Measurements from ENCODE around the gene UBL5. TPM values are rescaled to one million over a fixed set of nuclear protein-coding genes. Genes with fewer than 3 reads are reported as not detected.
"Not testable (repeated sequence)": the region's sequence is repeated elsewhere in the genome, so short reads cannot be mapped to it uniquely, and the experiment has no call there.

Gene UBL5
- 233 and 234 TPM in 2 replicates for total RNA-seq (2022)
- Bru-seq, nascent RNA = percentile 72 among the genes with signal in this experiment
- BruChase-seq, experiment 1, labeled RNA remaining after a 6-hour chase = percentile 91 among the genes with signal in this experiment
- BruChase-seq, experiment 2, labeled RNA remaining after a 2-hour chase = percentile 89 among the genes with signal in this experiment
- long read RNA-seq, transcript UBL5-202 (5 exons, 432 nt) = major isoform, 273 of 336 reads
- long read RNA-seq, transcript UBL5-201 (5 exons, 513 nt) = minor isoform, 34 of 336 reads
- long read RNA-seq, partial matches to known transcripts = 16 of 336 reads
- long read RNA-seq, other reads (novel, unspliced or antisense) = 12 of 336 reads

DNA sequence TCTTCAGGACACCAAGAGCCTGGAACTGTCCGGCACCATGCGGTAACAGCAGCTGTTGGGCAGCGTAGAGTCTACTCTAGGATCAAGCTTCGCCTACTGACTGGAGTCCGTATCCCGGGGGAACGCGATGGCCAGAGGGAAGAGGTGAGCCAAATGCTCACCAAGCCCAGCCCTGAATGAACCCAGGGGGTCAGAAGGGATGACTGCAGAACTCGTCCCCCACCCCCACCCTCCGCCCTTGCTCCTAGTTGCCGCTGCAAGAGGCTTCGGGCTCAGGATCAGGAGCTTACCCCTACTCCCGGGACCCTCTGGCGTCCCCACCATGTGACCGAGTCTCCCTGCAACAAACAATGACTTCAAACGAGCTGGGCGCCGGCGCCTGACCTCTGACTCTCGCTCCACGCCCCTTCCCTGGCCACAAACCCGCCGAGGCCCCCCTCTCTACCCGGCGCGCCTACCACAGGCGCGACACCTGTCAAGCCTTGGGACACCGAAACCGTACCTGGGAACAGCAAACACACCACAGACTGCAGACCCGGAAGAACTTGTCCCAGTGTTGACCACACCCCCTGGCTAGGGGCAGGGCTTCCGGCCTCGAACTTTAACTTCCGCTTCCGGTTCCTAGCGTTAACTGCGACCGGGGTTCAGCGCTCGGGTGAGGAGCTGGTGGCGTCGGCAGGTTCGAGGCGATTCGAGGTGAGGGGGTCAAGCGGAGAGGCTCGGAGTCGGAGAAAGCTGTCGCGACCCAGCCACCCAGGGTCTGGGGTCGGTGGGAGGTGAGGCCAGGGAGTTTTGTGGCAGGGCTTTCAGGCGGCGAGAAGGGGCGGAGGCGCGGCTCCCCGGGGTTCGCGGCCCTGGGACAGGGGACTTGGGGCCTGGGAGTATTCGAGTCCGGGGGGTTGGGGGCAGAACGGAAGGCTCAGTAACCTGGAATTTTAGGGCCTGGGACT is at the start of gene UBL5:
UBL5 (plus strand) TSS at position 630 of the 950 bp plus-strand sequence. CDS start 420 bp downstream, outside the sequence.
- TF ChIP-seq, protein P1, sequence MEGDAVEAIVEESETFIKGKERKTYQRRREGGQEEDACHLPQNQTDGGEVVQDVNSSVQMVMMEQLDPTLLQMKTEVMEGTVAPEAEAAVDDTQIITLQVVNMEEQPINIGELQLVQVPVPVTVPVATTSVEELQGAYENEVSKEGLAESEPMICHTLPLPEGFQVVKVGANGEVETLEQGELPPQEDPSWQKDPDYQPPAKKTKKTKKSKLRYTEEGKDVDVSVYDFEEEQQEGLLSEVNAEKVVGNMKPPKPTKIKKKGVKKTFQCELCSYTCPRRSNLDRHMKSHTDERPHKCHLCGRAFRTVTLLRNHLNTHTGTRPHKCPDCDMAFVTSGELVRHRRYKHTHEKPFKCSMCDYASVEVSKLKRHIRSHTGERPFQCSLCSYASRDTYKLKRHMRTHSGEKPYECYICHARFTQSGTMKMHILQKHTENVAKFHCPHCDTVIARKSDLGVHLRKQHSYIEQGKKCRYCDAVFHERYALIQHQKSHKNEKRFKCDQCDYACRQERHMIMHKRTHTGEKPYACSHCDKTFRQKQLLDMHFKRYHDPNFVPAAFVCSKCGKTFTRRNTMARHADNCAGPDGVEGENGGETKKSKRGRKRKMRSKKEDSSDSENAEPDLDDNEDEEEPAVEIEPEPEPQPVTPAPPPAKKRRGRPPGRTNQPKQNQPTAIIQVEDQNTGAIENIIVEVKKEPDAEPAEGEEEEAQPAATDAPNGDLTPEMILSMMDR (IDR thresholded peaks at IDR 0.05; ENCODE audit: unreplicated experiment) = no peak
- CTCF ChIA-PET = interaction anchor here (0.6 kb wide), 2 partner anchors 50 to 1884 kb away, joined by 3 read pairs; partner anchors contain the start of gene TIMM44
- Mint-ChIP-seq H3K36me3 (ENCODE audit: insufficient read depth, unreplicated experiment) (peaks cover 24% of the 10 kb centered on the region), H3K9me3 (ENCODE audit: low read depth, unreplicated experiment) (no peaks in the 10 kb centered on the region), H3K27me3 (ENCODE audit: unreplicated experiment) (no peaks in the 10 kb centered on the region), H3K27ac (ENCODE audit: unreplicated experiment) (peak within 1 kb of the TSS; percentile 89), H3K4me3 (ENCODE audit: low read depth, unreplicated experiment) (peak within 1 kb of the TSS; percentile 95), H3K4me1 (ENCODE audit: low read depth, unreplicated experiment) (peaks cover 9% of the 10 kb centered on the region)
- BruUV-seq (replicated peaks) = TSS peak; percentile 73
- intact Hi-C loops (cut with micrococcal nuclease; ENCODE audit: unreplicated experiment) = no loop called here
- DNase-seq = peak; percentile 85

DNA sequence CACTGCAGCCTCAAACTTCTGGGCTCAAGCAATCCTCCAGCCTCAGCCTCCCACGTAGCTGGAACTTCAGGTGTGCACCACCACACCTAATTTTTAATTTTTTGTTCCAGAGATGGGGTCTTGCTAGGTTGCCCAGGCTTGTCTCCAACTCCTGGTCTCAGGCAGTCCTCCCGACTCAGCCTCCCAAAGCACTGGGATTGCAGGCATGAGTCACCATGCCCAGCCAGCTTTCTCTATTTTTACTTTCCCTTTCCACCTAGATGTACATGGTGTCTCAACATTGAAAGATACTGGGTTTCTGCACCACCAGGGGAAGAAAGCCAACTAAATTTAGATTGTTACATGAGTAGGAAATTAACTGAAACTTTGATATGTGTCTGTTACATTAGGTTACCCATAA is 45.4 kb upstream of the UBL5 start:
- Mint-ChIP-seq H3K27me3 (ENCODE audit: unreplicated experiment) (no peaks in the 10 kb centered on the region), H3K27ac (ENCODE audit: unreplicated experiment) (no peak overlapping the region), H3K4me3 (ENCODE audit: low read depth, unreplicated experiment) (no peak overlapping the region), H3K4me1 (ENCODE audit: low read depth, unreplicated experiment) (peaks cover 24% of the 10 kb centered on the region), H3K9me3 (ENCODE audit: low read depth, unreplicated experiment) (no peaks in the 10 kb centered on the region), H3K36me3 (ENCODE audit: insufficient read depth, unreplicated experiment) (peaks cover 25% of the 10 kb centered on the region)
- intact Hi-C loops (cut with micrococcal nuclease; ENCODE audit: unreplicated experiment) = no loop called here
- TF ChIP-seq, protein P1 (IDR thresholded peaks at IDR 0.05; ENCODE audit: unreplicated experiment) = no peak
- CTCF ChIA-PET = no interaction called here
- no peak for DNase-seq
- no TSS peak for BruUV-seq (replicated peaks)

DNA sequence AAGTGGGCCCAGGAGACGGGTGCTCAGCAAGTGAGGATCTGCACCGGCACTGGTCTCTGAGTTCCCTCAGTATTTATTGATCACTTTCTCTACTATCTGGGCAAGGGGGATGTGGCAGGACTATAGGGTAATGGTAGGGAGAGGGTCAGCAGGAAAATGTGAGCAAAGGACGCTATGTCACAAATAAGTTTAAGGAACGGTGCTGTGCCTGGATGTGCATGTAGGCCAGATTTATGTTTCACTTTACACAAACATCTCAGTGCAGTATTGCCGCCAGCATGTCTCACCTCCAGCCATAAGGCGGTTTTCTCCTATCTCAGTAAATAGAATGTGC is 43.6 kb upstream of the UBL5 start:
- Mint-ChIP-seq H3K4me1 (ENCODE audit: low read depth, unreplicated experiment) (peaks cover 24% of the 10 kb centered on the region), H3K4me3 (ENCODE audit: low read depth, unreplicated experiment) (peak overlapping the region; percentile 82), H3K36me3 (ENCODE audit: insufficient read depth, unreplicated experiment) (peaks cover 25% of the 10 kb centered on the region), H3K27ac (ENCODE audit: unreplicated experiment) (peak overlapping the region; percentile 99)
- H3K27me3 Mint-ChIP-seq (ENCODE audit: unreplicated experiment); DNase-seq; H3K9me3 Mint-ChIP-seq (ENCODE audit: low read depth, unreplicated experiment); BruUV-seq (replicated peaks); intact Hi-C loops (cut with micrococcal nuclease; ENCODE audit: unreplicated experiment); CTCF ChIA-PET: not testable (repeated sequence)

DNA sequence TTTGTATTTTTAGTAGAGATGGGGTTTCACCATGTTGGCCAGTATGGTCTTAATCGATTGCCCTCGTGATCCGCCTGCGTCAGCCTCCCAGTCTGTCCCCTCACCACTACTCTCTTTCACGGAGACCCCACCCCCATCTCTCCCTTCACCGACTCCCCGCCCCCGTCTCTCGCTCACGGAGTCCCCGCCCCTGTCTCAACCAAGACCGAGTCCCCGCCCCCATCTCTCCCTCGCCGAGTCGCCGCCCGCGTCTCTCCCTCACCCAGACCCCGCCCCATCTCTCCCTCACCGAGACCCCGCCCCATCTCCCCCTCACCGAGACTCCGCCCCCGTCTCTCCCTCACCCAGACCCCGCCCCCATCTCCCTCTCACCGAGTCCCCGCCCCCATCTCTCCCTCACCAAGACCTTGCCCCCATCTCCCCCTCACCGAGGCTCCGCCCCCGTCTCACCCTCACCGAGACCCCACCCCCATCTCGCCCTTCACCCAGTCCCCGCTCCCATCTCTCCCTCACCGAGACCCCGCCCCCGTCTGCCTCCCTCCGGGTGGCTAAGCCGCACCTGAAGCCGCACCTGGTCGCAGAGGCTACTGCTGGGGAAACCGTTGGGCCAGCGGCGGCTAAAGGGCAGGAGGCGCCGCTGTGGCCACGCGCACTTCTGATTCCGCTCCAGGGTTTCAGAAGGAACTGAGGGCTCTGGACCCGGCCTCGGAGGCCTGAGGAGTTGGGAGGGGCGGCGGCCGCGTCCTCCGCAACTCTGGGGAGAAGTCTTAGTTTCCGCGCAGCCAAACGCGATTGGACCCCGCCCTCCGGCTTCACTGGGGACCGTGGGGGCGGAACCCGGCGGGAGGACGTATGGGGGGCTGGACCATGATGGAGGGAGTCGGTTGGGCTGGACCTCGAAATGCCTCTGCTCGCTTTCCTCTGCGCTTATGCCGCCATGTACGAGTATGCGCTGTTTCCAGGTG is 42.1 kb upstream of the UBL5 start:
- peaks cover 24% of the 10 kb centered on the region for H3K4me1 Mint-ChIP-seq (ENCODE audit: low read depth, unreplicated experiment)
- TF ChIP-seq, protein P1 (IDR thresholded peaks at IDR 0.05; ENCODE audit: unreplicated experiment) = no peak
- H3K27ac Mint-ChIP-seq (ENCODE audit: unreplicated experiment) = peak overlapping the region; percentile 99
- peak overlapping the region; percentile 82 for H3K4me3 Mint-ChIP-seq (ENCODE audit: low read depth, unreplicated experiment)
- H3K27me3 Mint-ChIP-seq (ENCODE audit: unreplicated experiment) = no peaks in the 10 kb centered on the region
- DNase-seq = peak; percentile 96
- CTCF ChIA-PET = no interaction called here
- intact Hi-C loops (cut with micrococcal nuclease; ENCODE audit: unreplicated experiment) = no loop called here
- H3K9me3 Mint-ChIP-seq (ENCODE audit: low read depth, unreplicated experiment) = no peaks in the 10 kb centered on the region
- H3K36me3 Mint-ChIP-seq (ENCODE audit: insufficient read depth, unreplicated experiment) = peaks cover 25% of the 10 kb centered on the region
- BruUV-seq (replicated peaks) = TSS peak; percentile 89
